T-cell (primary cell): ENCODE data around the gene CLDN14. TPM values are rescaled to one million over a fixed set of nuclear protein-coding genes. Genes with fewer than 3 reads are reported as not detected.

Experiments
- ATAC-seq, 4 experiments: fragments of 200-7000 bp in 3 of 4; fragments of 150-1000 bp in 1 of 4; cut with Tn5 transposase; replicated peaks in 1 of 4; 1 replicate in 3 of 4; 2 replicates in 1 of 4; pipeline ENCODE4 v1.10.0; 2021; ENCODE audit warnings: moderate library complexity in 3 of 4, mild to moderate bottlenecking in 2 of 4, moderate number of reproducible peaks in 1 of 4
- CTCF ChIA-PET, 2 donors: fragments of 300-600 bp; sonication (Branson Sonifier 250); formaldehyde crosslinking; loops; one replicate each; lab custom pipeline; 2022; ENCODE audit warnings: antibody characterized with exemption in 2 of 2; lab: Charles Lee
- POLR2A ChIA-PET, 2 donors: fragments of 300-600 bp; sonication (Branson Sonifier 250); formaldehyde crosslinking; loops; one replicate each; lab custom pipeline; 2022; ENCODE audit warnings: antibody characterized with exemption in 2 of 2; lab: Charles Lee
- DNase-seq, 35 experiments: peaks; one replicate each; pipeline versions ENCODE4 v3.0.0 to v3.0.0-alpha.2; 2013 to 2023
- H3K27ac ChIP-seq: one replicate; pipeline ENCODE4 v1.5.1; 2013; ENCODE audit warnings: low read length
- H3K27me3 ChIP-seq, 2 experiments: replicated peaks in 1 of 2; 1 replicate in 1 of 2; 2 replicates in 1 of 2; pipeline versions ENCODE4 v1.6.1 to v1.7.0; 2013; ENCODE audit warnings: low read length in 1 of 2, mixed read lengths in 1 of 2; ENCODE audit not compliant: control insufficient read depth in 2 of 2, insufficient read depth in 2 of 2; ENCODE audit errors: extremely low read depth in 1 of 2
- H3K36me3 ChIP-seq, 2 donors: 1 replicate in 1 of 2; 2 replicates in 1 of 2; pipeline versions ENCODE4 v1.6.1 to v1.7.0; 2013; ENCODE audit warnings: low read length in 1 of 2; ENCODE audit not compliant: control insufficient read depth in 2 of 2, insufficient read depth in 1 of 2; ENCODE audit errors: extremely low read depth in 1 of 2
- H3K4me1 ChIP-seq, 2 experiments: 1 replicate in 1 of 2; 2 replicates in 1 of 2; pipeline versions ENCODE4 v1.6.1 to v1.7.0; 2013; ENCODE audit warnings: low read length in 2 of 2, mixed read lengths in 1 of 2; ENCODE audit not compliant: insufficient read depth in 2 of 2, control insufficient read depth in 1 of 2; ENCODE audit errors: extremely low read depth in 1 of 2
- H3K4me3 ChIP-seq, 2 donors: 1 replicate in 1 of 2; 2 replicates in 1 of 2; pipeline versions ENCODE4 v1.5.1 to v1.7.0; 2013; ENCODE audit warnings: mild to moderate bottlenecking in 2 of 2, low read length in 1 of 2, moderate library complexity in 1 of 2; ENCODE audit not compliant: control insufficient read depth in 1 of 2; ENCODE audit errors: extremely low read depth in 1 of 2
- H3K9me3 ChIP-seq: 2 replicates; pipeline ENCODE4 v1.7.0; 2013
- H3K27ac Mint-ChIP-seq, 2 donors: one replicate each; pipeline ENCODE4 v1.8.0; 2020 to 2021; ENCODE audit warnings: mild to moderate bottlenecking in 2 of 2, mixed read lengths in 2 of 2
- H3K27me3 Mint-ChIP-seq, 2 donors: one replicate each; pipeline ENCODE4 v1.8.0; 2021 to 2022; ENCODE audit warnings: mixed read lengths in 2 of 2
- H3K36me3 Mint-ChIP-seq: one replicate; pipeline ENCODE4 v1.8.0; 2021; ENCODE audit warnings: mixed read lengths
- H3K4me1 Mint-ChIP-seq, 3 donors: one replicate each; pipeline ENCODE4 v1.8.0; 2020 to 2022; ENCODE audit warnings: mixed read lengths in 3 of 3, mild to moderate bottlenecking in 1 of 3
- H3K4me3 Mint-ChIP-seq, 3 donors: one replicate each; pipeline ENCODE4 v1.8.0; 2020 to 2022; ENCODE audit warnings: mild to moderate bottlenecking in 3 of 3, mixed read lengths in 3 of 3, moderate library complexity in 3 of 3
- H3K9me3 Mint-ChIP-seq, 3 donors: one replicate each; pipeline ENCODE4 v1.8.0; 2020 to 2022; ENCODE audit warnings: mixed read lengths in 3 of 3
- WGBS: methylation state at CpG from one replicate; pipeline ENCODE4 v1.1.5; 2013; ENCODE audit warnings: missing lambda C conversion rate; ENCODE audit not compliant: insufficient coverage; 5-methylcytosine and 5-hydroxymethylcytosine counted together
- total RNA-seq, 35 experiments: library from RNA in 6 of 35; stranded (reverse) in 6 of 35; fragments of 120-200 nt in 1 of 35; gene quantifications; one replicate each; pipeline versions ENCODE4 v1.2.1 to v1.2.4 and lab custom pipeline; 2013 to 2026

Gene CLDN14
- total RNA-seq, 5 donors from 2014 or later (not counting 1 experiment from before 2014, with no cell fraction given) = not detected

- POLR2A ChIA-PET = no interaction called here
- CTCF ChIA-PET = no interaction called here
- ATAC-seq = no peak
Measured at GRCh38 chr21:36422279-36423098, 57.4 kb downstream of the CLDN14 start.

GRCh38 chr21:36420571-36421339 is 59.2 kb downstream of the CLDN14 start:
- ATAC-seq = no peak
- Mint-ChIP-seq H3K27ac (no peak overlapping the region), H3K4me3 (no peak overlapping the region), H3K4me1 (no peaks in the 10 kb centered on the region), H3K36me3 (peaks cover 12% of the 10 kb centered on the region), H3K9me3 (no peaks in the 10 kb centered on the region), H3K27me3 (no peaks in the 10 kb centered on the region)
- no peak for DNase-seq
- ChIA-PET POLR2A (no interaction called here), CTCF (no interaction called here)
- Histone ChIP-seq H3K4me3 (no peak overlapping the region), H3K27ac (no peak overlapping the region), H3K9me3 (no peaks in the 10 kb centered on the region), H3K4me1 (no peaks in the 10 kb centered on the region), H3K36me3 (no peaks in the 10 kb centered on the region), H3K27me3 (peaks cover 0 to 6% of the 10 kb centered on the region in 2 experiments)
- 97% methylated on average over 13 of the region's 18 CpGs for WGBS

More at GRCh38 chr21:36422279-36423098, 57.4 kb downstream of the CLDN14 start:
- Mint-ChIP-seq H3K4me3 (no peak overlapping the region), H3K27me3 (no peaks in the 10 kb centered on the region), H3K9me3 (no peaks in the 10 kb centered on the region), H3K27ac (no peak overlapping the region), H3K4me1 (no peaks in the 10 kb centered on the region), H3K36me3 (peaks cover 3% of the 10 kb centered on the region)
- DNase-seq = peak in 3 of 35 experiments; percentile 4 to 35 (median 6)
- H3K9me3 ChIP-seq = no peaks in the 10 kb centered on the region
- WGBS = 82% methylated on average over 22 of the region's 28 CpGs
- H3K4me3 ChIP-seq = no peak overlapping the region
- no peaks in the 10 kb centered on the region for H3K4me1 ChIP-seq
- H3K27me3 ChIP-seq = peaks cover 0 to 6% of the 10 kb centered on the region in 2 experiments
- H3K27ac ChIP-seq = no peak overlapping the region
- no peaks in the 10 kb centered on the region for H3K36me3 ChIP-seq

GRCh38 chr21:36419996-36420395 is 59.9 kb downstream of the CLDN14 start:
- Mint-ChIP-seq H3K27me3 (no peaks in the 10 kb centered on the region), H3K9me3 (no peaks in the 10 kb centered on the region), H3K4me3 (no peak overlapping the region), H3K36me3 (peaks cover 15% of the 10 kb centered on the region), H3K4me1 (no peaks in the 10 kb centered on the region), H3K27ac (no peak overlapping the region)
- DNase-seq = peak in 27 of 35 experiments; percentile 2 to 50 (median 18)
- H3K9me3 ChIP-seq = no peaks in the 10 kb centered on the region
- no peaks in the 10 kb centered on the region for H3K4me1 ChIP-seq
- no peak overlapping the region for H3K27ac ChIP-seq
- ATAC-seq = peak in 3 of 4 experiments; percentile 28 to 67 (median 34)
- WGBS = no CpG with 5 or more reads among the region's 8 CpGs
- H3K27me3 ChIP-seq = peaks cover 0 to 6% of the 10 kb centered on the region in 2 experiments
- POLR2A ChIA-PET = no interaction called here
- H3K4me3 ChIP-seq = no peak overlapping the region
- CTCF ChIA-PET = no interaction called here
- H3K36me3 ChIP-seq = no peaks in the 10 kb centered on the region

- CTCF ChIA-PET = no interaction called here
- H3K27ac Mint-ChIP-seq = no peak overlapping the region
- no peak for ATAC-seq
Measured at GRCh38 chr21:36419241-36419640, 60.7 kb downstream of the CLDN14 start.

GRCh38 chr21:36415375-36415774 is 64.5 kb downstream of the CLDN14 start:
- Histone ChIP-seq H3K9me3 (no peaks in the 10 kb centered on the region), H3K4me3 (no peak overlapping the region), H3K36me3 (peaks cover 8 to 9% of the 10 kb centered on the region in 2 donors), H3K27ac (no peak overlapping the region), H3K4me1 (no peaks in the 10 kb centered on the region), H3K27me3 (no peaks in the 10 kb centered on the region)
- H3K27me3 Mint-ChIP-seq = no peaks in the 10 kb centered on the region
- no peaks in the 10 kb centered on the region for H3K4me1 Mint-ChIP-seq
- ChIA-PET POLR2A (no interaction called here), CTCF (no interaction called here)
- no peaks in the 10 kb centered on the region for H3K9me3 Mint-ChIP-seq
- ATAC-seq (no peak), DNase-seq (no peak)
- peaks cover 34% of the 10 kb centered on the region for H3K36me3 Mint-ChIP-seq
- no peak overlapping the region for H3K27ac Mint-ChIP-seq
- no peak overlapping the region for H3K4me3 Mint-ChIP-seq
- WGBS = 80% methylated on average over 1 of the region's 6 CpGs

More at GRCh38 chr21:36419241-36419640, 60.7 kb downstream of the CLDN14 start:
- H3K36me3 Mint-ChIP-seq = peaks cover 17% of the 10 kb centered on the region
- H3K27me3 Mint-ChIP-seq = no peaks in the 10 kb centered on the region
- H3K27me3 ChIP-seq = peaks cover 0 to 6% of the 10 kb centered on the region in 2 experiments
- H3K4me1 ChIP-seq = no peaks in the 10 kb centered on the region
- no peaks in the 10 kb centered on the region for H3K4me1 Mint-ChIP-seq
- H3K9me3 Mint-ChIP-seq = no peaks in the 10 kb centered on the region
- H3K4me3 Mint-ChIP-seq = no peak overlapping the region
- DNase-seq = no peak
- POLR2A ChIA-PET = no interaction called here
- no peak overlapping the region for H3K4me3 ChIP-seq
- no peaks in the 10 kb centered on the region for H3K9me3 ChIP-seq
- WGBS = 98% methylated on average over 9 of the region's 14 CpGs
- no peak overlapping the region for H3K27ac ChIP-seq
- no peaks in the 10 kb centered on the region for H3K36me3 ChIP-seq

- H3K36me3 Mint-ChIP-seq = peaks cover 34% of the 10 kb centered on the region
- H3K4me1 ChIP-seq = no peaks in the 10 kb centered on the region
Measured at GRCh38 chr21:36412916-36413315, 67.0 kb downstream of the CLDN14 start.

More at GRCh38 chr21:36412916-36413315, 67.0 kb downstream of the CLDN14 start:
- CTCF ChIA-PET = no interaction called here
- H3K27me3 ChIP-seq = no peaks in the 10 kb centered on the region
- no peak overlapping the region for H3K27ac ChIP-seq
- POLR2A ChIA-PET = no interaction called here
- H3K4me3 ChIP-seq = no peak overlapping the region
- H3K27ac Mint-ChIP-seq = no peak overlapping the region
- H3K4me3 Mint-ChIP-seq = no peak overlapping the region
- H3K4me1 Mint-ChIP-seq = no peaks in the 10 kb centered on the region
- H3K36me3 ChIP-seq = peaks cover 8 to 9% of the 10 kb centered on the region in 2 donors
- no peak for ATAC-seq
- no peaks in the 10 kb centered on the region for H3K27me3 Mint-ChIP-seq
- 100% methylated on average over 9 of the region's 11 CpGs for WGBS
- no peaks in the 10 kb centered on the region for H3K9me3 ChIP-seq
- DNase-seq = no peak
- H3K9me3 Mint-ChIP-seq = no peaks in the 10 kb centered on the region
